Keratinocyte (primary cell): Measurements from ENCODE around the gene KLHL29. TPM values are rescaled to one million over a fixed set of nuclear protein-coding genes. Genes with fewer than 3 reads are reported as not detected.

Source experiments
- DNase-seq: peaks from one replicate; pipeline ENCODE4 v3.0.0-alpha.2; 2011; ENCODE audit warnings: low read depth, missing footprints, low spot score
- FAIRE-seq: peaks from 2 replicates; lab custom pipeline; 2011; peaks lifted over from hg19 to GRCh38; lab: Jason Lieb, UNC
- H2AFZ ChIP-seq: 2 replicates; pipeline ENCODE4 v1.6.0; 2012; ENCODE audit warnings: low read length, control low read depth, inconsistent platforms; ENCODE audit not compliant: control insufficient read depth
- H3K27ac ChIP-seq: 2 replicates; pipeline ENCODE4 v1.5.1; 2011; ENCODE audit warnings: low read length; ENCODE audit not compliant: control insufficient read depth, insufficient read depth
- H3K27me3 ChIP-seq: 3 replicates; pipeline ENCODE4 v1.6.0; 2011; ENCODE audit warnings: low read length; ENCODE audit not compliant: control insufficient read depth, insufficient read depth; ENCODE audit errors: extremely low read depth
- H3K36me3 ChIP-seq, 2 experiments: 2 replicates in 1 of 2; 3 replicates in 1 of 2; pipeline ENCODE4 v1.5.1; 2011; ENCODE audit warnings: low read length in 2 of 2, mild to moderate bottlenecking in 1 of 2; ENCODE audit not compliant: control insufficient read depth in 2 of 2, insufficient read depth in 2 of 2; ENCODE audit errors: extremely low read depth in 1 of 2
- H3K4me1 ChIP-seq: 3 replicates; pipeline ENCODE4 v1.5.1; 2011; ENCODE audit warnings: low read length; ENCODE audit not compliant: control insufficient read depth, insufficient read depth; ENCODE audit errors: extremely low read depth
- H3K4me2 ChIP-seq: 3 replicates; pipeline ENCODE4 v1.6.0; 2011; ENCODE audit warnings: low read depth, low read length; ENCODE audit not compliant: control insufficient read depth, insufficient read depth; ENCODE audit errors: extremely low read depth
- H3K4me3 ChIP-seq, 3 experiments: fragments of 200-600 bp in 1 of 3; sonication (generic) in 1 of 3; 2 replicates in 2 of 3; 3 replicates in 1 of 3; pipeline ENCODE4 v1.5.1; 2011 to 2016; ENCODE audit warnings: low read length in 3 of 3, mild to moderate bottlenecking in 3 of 3, control low read depth in 2 of 3, inconsistent platforms in 1 of 3, low read depth in 1 of 3, mixed read lengths in 1 of 3, mixed run types in 1 of 3, moderate library complexity in 1 of 3; ENCODE audit not compliant: control insufficient read depth in 2 of 3, insufficient read depth in 2 of 3; ENCODE audit errors: extremely low read depth in 1 of 3
- H3K79me2 ChIP-seq: 2 replicates; pipeline ENCODE4 v1.6.0; 2012; ENCODE audit warnings: low read length; ENCODE audit not compliant: control insufficient read depth, insufficient read depth
- H3K9ac ChIP-seq: 3 replicates; pipeline ENCODE4 v1.6.0; 2011; ENCODE audit warnings: low read length; ENCODE audit not compliant: control insufficient read depth, insufficient read depth; ENCODE audit errors: extremely low read depth
- H3K9me1 ChIP-seq: 3 replicates; pipeline ENCODE4 v1.6.0; 2011; ENCODE audit warnings: low read length; ENCODE audit not compliant: control insufficient read depth, insufficient read depth; ENCODE audit errors: extremely low read depth
- H3K9me3 ChIP-seq: 2 replicates; pipeline ENCODE4 v1.5.1; 2012; ENCODE audit warnings: low read depth, low read length; ENCODE audit not compliant: control insufficient read depth
- H4K20me1 ChIP-seq: 3 replicates; pipeline ENCODE4 v1.6.0; 2011; ENCODE audit warnings: low read length; ENCODE audit not compliant: control insufficient read depth, insufficient read depth; ENCODE audit errors: extremely low read depth
- EZH2 ChIP-seq: IDR thresholded peaks from one replicate; pipeline ENCODE4 v1.6.1; 2012; ENCODE audit warnings: inconsistent platforms, mild to moderate bottlenecking, low read length, moderate library complexity
- dilution Hi-C: fragments of 300-500 bp; cut with MboI; formaldehyde crosslinking; loops from one replicate; pipeline ENCODE4 v1.7.0; 2020; ENCODE audit warnings: low sequenced_read_pairs; ENCODE audit not compliant: extremely low pct_ligation_motif_present
- polyA plus RNA-seq, 5 experiments: library from polyadenylated mRNA; depleted of rRNA in 3 of 5; stranded (reverse) in 3 of 5; stranded (forward) in 1 of 5; unstranded in 1 of 5; fragments of >200 nt; gene quantifications; 1 replicate in 1 of 5; 2 replicates in 3 of 5; 3 replicates in 1 of 5; pipeline versions ENCODE4 v1.2.1 to v1.2.3, GENCODE V29; 2011 to 2012; ENCODE audit warnings: missing spikeins in 2 of 5, low read depth in 1 of 5, low replicate concordance in 1 of 5
- TF ChIP-seq, protein P1 (sequence below), 3 experiments: IDR thresholded peaks in 1 of 3; conservative IDR thresholded peaks in 1 of 3; optimal IDR thresholded peaks in 1 of 3; 2 replicates in 2 of 3; 3 replicates in 1 of 3; pipeline versions ENCODE3 to v1.5.1; 2011; ENCODE audit warnings: low read length in 3 of 3, mild to moderate bottlenecking in 3 of 3, moderate library complexity in 2 of 3, control low read depth in 1 of 3, inconsistent platforms in 1 of 3; ENCODE audit not compliant: insufficient read depth in 2 of 3; ENCODE audit errors: extremely low read depth in 1 of 3

The KLHL29 gene
- polyA plus RNA-seq, 1 donor (not counting 4 experiments of a cell fraction or from before 2014, with no cell fraction given): 4.7 TPM

DNA sequence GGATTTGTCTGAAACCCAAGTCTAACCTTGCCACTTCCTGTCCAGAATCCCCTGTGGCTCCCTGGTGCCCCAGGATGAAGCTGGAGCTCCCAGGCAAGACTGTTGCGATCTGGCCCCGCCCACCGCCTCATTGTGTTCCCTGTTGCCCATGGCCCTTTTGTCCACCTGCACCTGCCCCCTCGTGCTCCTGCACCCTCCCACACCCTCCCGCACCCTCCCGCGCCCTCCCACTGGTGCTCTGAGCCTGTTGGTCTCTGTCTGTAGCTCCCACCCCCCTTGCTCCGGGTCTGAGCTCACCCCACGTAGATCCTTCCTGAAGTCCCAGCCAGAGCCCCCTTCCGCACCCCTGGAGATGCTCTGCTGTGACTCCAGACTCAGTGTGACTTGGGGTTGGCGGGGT is 297.5 kb downstream of the KLHL29 start:
- DNase-seq (no peak), FAIRE-seq (no peak)
- no peak for TF ChIP-seq EZH2
- TF ChIP-seq, protein P1, sequence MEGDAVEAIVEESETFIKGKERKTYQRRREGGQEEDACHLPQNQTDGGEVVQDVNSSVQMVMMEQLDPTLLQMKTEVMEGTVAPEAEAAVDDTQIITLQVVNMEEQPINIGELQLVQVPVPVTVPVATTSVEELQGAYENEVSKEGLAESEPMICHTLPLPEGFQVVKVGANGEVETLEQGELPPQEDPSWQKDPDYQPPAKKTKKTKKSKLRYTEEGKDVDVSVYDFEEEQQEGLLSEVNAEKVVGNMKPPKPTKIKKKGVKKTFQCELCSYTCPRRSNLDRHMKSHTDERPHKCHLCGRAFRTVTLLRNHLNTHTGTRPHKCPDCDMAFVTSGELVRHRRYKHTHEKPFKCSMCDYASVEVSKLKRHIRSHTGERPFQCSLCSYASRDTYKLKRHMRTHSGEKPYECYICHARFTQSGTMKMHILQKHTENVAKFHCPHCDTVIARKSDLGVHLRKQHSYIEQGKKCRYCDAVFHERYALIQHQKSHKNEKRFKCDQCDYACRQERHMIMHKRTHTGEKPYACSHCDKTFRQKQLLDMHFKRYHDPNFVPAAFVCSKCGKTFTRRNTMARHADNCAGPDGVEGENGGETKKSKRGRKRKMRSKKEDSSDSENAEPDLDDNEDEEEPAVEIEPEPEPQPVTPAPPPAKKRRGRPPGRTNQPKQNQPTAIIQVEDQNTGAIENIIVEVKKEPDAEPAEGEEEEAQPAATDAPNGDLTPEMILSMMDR (optimal IDR thresholded peaks at IDR 0.05 in 1 of 3, IDR thresholded peaks at IDR 0.05 in 1 of 3, conservative IDR thresholded peaks at IDR 0.05 in 1 of 3; ENCODE audit: extremely low read depth in 1 of 3, insufficient read depth in 2 of 3, low read length in 3 of 3): no peak
- Histone ChIP-seq H3K27me3 (no peaks in the 10 kb centered on the region), H3K9me3 (no peaks in the 10 kb centered on the region), H3K27ac (no peak overlapping the region), H3K4me3 (no peak overlapping the region), H3K4me1 (no peaks in the 10 kb centered on the region), H3K9me1 (no peaks in the 10 kb centered on the region), H3K36me3 (peaks cover 0 to 8% of the 10 kb centered on the region in 2 experiments), H2AFZ (no peak overlapping the region), H4K20me1 (no peaks in the 10 kb centered on the region), H3K79me2 (no peaks in the 10 kb centered on the region), H3K9ac (no peak overlapping the region), H3K4me2 (no peak overlapping the region)
- dilution Hi-C loops: no loop called here

DNA sequence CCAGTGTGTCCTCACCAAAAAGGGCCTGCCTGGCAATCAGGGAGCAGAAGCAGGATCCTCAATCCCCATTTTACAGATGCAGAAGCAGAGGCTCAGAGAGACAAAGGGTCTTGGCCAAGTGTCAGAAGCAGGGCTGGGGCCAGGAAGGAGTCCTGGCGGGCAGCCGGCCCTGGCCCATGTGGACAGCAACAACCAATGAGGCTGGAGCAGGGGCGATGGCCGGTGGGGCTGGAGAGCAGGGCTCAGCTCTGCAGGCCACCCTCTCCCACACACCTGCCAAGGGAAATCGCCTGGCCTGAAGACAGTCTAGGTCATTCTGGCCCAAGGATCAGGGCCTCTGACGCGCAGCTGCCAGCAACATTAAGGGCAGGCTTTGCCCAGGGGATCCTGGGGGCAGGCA is 298.0 kb downstream of the KLHL29 start:
- Histone ChIP-seq H3K9me1 (no peaks in the 10 kb centered on the region), H3K79me2 (no peaks in the 10 kb centered on the region), H3K36me3 (peaks cover 0 to 8% of the 10 kb centered on the region in 2 experiments), H3K9me3 (no peaks in the 10 kb centered on the region), H4K20me1 (no peaks in the 10 kb centered on the region), H3K27ac (no peak overlapping the region), H2AFZ (no peak overlapping the region), H3K27me3 (no peaks in the 10 kb centered on the region), H3K9ac (no peak overlapping the region), H3K4me2 (no peak overlapping the region), H3K4me1 (no peaks in the 10 kb centered on the region), H3K4me3 (no peak overlapping the region)
- dilution Hi-C loops: no loop called here
- no peak for TF ChIP-seq EZH2
- TF ChIP-seq, protein P1 (optimal IDR thresholded peaks at IDR 0.05 in 1 of 3, IDR thresholded peaks at IDR 0.05 in 1 of 3, conservative IDR thresholded peaks at IDR 0.05 in 1 of 3; ENCODE audit: extremely low read depth in 1 of 3, insufficient read depth in 2 of 3, low read length in 3 of 3): no peak
- no peak for FAIRE-seq
- DNase-seq: no peak
